Vein endothelial cell (primary cell): ENCODE measurements around the gene MPHOSPH9. TPM values are rescaled to one million over a fixed set of nuclear protein-coding genes. Genes with fewer than 3 reads are reported as not detected.

Experiments used
- small RNA-seq: library from RNA; depleted of rRNA; stranded (forward); fragments of <200 nt; gene quantifications from one replicate; pipeline ENCODE3, GENCODE V24; 2012
- total RNA-seq: library from RNA; depleted of rRNA; stranded (reverse); fragments of >200 nt; gene quantifications from 2 replicates; pipeline ENCODE4 v1.2.3, GENCODE V29; 2012

MPHOSPH9 gene, protein sequence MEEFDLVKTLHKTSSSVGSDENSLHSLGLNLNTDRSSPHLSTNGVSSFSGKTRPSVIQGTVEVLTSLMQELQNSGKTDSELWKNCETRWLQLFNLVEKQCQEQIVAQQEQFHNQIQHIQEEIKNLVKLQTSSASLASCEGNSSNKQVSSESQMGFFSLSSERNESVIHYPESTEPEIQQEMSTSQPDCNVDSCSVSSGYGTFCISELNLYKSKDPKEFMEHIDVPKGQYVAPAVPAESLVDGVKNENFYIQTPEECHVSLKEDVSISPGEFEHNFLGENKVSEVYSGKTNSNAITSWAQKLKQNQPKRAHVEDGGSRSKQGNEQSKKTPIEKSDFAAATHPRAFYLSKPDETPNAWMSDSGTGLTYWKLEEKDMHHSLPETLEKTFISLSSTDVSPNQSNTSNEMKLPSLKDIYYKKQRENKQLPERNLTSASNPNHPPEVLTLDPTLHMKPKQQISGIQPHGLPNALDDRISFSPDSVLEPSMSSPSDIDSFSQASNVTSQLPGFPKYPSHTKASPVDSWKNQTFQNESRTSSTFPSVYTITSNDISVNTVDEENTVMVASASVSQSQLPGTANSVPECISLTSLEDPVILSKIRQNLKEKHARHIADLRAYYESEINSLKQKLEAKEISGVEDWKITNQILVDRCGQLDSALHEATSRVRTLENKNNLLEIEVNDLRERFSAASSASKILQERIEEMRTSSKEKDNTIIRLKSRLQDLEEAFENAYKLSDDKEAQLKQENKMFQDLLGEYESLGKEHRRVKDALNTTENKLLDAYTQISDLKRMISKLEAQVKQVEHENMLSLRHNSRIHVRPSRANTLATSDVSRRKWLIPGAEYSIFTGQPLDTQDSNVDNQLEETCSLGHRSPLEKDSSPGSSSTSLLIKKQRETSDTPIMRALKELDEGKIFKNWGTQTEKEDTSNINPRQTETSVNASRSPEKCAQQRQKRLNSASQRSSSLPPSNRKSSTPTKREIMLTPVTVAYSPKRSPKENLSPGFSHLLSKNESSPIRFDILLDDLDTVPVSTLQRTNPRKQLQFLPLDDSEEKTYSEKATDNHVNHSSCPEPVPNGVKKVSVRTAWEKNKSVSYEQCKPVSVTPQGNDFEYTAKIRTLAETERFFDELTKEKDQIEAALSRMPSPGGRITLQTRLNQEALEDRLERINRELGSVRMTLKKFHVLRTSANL
- total RNA-seq: 30.7 and 48.3 TPM in 2 replicates

DNA sequence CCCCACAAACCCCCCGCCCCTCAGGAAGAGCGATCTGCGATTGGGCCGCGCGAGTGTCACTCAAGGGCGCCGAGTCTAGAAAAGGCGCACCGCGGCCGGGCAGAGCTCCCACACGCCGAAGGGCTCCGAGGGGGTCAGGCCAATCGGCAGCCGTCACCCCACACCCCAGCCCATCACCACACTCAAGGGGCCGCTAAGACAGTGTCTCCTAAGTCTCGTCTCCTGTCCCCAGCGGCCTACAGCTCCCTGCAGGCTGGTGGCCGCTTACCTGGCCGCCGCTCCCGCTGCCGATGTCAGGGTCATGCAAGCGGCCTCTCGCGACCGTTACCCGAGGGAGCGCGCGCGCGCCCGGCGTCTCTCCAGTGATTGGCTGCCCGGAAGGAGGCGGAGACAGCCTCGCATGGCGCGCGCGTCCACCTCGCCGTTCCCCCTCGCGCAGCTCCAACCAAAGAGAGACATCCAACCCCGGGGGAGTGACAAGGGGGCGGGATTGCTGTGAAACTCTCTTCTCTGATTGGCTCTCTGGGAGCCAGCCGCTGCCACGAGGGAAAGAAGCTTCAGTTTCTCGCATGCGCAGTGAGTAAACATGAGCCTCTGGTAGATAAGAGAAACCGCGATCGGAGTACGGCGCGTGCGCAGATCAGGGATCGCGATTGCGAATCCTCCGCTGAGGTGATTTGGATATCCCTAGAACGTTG lies at the start of gene MPHOSPH9, which contains the start of gene MTRFR:
Gene MPHOSPH9 (minus strand): TSS at position 335 of the 698 bp plus-strand sequence. CDS start 2,777 bp downstream, outside the sequence.
Gene MTRFR (plus strand): TSS at position 630 of the 698 bp plus-strand sequence. CDS start 20,239 bp downstream, outside the sequence.

DNA sequence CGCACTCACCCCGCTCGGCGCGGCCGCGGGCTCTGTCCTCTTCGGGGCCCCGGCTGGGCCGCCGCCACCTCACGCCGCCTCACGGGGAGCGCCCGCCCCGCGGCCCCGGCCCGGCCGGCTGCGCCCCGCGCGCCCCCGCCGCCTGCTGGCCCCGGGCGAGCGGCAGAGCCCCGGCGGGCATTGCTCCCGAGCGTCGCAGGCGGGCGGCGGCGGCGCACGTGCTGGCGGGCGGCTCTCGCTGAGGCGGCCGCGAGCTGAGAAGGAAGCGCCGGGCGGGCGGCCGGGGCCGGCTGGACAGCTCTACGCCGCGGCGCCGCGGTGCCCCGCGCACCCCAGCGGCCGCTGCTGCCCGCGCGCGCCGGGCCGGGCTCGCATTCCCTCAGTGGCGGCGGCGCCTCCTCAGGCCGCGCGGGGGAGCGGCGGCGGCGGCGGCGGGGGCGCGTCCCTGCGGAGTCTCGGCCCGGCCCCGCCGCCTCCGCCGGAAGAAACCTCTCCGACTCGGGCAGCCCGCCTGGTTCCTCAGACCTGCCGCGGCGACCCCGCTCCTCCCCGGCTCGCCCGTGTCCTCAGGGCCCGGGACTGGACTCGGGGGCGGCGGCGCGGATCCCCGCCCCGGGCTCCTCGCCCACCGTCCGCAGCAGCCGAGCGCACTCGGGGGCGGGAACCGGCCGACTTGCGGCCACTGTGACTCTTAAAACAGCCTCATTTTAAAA lies 82.0 kb downstream of the MPHOSPH9 start, which contains the start of gene PITPNM2:
Gene PITPNM2 (minus strand): TSS at position 347 of the 713 bp plus-strand sequence. CDS start 116,500 bp downstream, outside the sequence.

Small RNA genes within 50 kb of the gene (small RNA-seq; reads per million reads assigned to genes)
- not detected for gene RNA5SP375

Other genes with a start within 250 kb of the MPHOSPH9 start
- 8.8 and 11.2 TPM in 2 replicates for gene PITPNM2, start 82.1 kb downstream of the MPHOSPH9 start, total RNA-seq
- gene MTRFR, start 295 bp upstream of the MPHOSPH9 start, total RNA-seq: 7.8 and 11.1 TPM in 2 replicates
- gene CDK2AP1, start 38.7 kb upstream of the MPHOSPH9 start, total RNA-seq: 237 and 280 TPM in 2 replicates
- 30.7 and 41.7 TPM in 2 replicates for gene SBNO1, start 131.7 kb upstream of the MPHOSPH9 start, total RNA-seq
- 50.6 and 83.8 TPM in 2 replicates for gene KMT5A, start 151.0 kb upstream of the MPHOSPH9 start, total RNA-seq
- 3.4 and 3.6 TPM in 2 replicates for gene RILPL2, start 203.5 kb upstream of the MPHOSPH9 start, total RNA-seq
- 9.8 and 10.0 TPM in 2 replicates for gene SNRNP35, start 225.0 kb upstream of the MPHOSPH9 start, total RNA-seq